HK-2 (cell line): ENCODE data around the gene CFD.

Experiments used
- DNase-seq: peaks from one replicate; pipeline ENCODE4 v3.0.0-alpha.2; 2018; ENCODE audit not compliant: unreplicated experiment

The CFD gene

GRCh38 chr19:906480-906879 lies 47.0 kb downstream of the CFD start:
- no peak for DNase-seq

DNA sequence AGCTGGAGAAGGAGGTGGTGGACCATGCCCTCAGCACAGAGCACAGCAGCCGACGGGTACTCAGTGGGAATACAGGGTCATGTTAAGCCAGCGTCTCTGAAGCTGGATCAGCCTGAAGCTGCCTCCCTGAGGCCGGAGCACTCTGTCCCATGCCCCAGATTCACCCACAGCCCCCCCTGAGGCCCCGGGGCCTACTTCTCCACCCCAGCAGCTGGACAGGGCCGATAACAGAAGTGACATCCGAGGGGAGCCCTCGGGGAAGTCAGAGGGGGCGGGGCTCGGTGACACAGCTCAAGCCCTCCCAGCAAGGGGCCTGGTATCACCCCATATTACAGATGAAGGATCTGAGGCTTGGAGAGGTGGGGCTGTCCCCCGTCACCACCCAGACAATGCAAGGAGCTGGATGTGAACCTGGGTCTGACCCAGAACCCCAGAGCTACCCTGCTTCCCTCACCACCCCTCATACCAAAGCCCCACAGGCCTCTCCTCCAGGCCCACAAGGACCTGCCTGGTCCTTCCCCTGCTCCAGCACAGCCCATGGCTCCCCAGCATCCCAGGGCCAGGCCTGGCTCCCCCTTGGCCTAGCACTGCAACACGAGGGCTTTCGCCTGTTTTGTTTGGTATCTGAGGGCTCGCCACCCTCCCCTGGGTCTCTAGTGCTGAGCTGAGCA lies 47.9 kb downstream of the CFD start:
- DNase-seq, result no peak

DNA sequence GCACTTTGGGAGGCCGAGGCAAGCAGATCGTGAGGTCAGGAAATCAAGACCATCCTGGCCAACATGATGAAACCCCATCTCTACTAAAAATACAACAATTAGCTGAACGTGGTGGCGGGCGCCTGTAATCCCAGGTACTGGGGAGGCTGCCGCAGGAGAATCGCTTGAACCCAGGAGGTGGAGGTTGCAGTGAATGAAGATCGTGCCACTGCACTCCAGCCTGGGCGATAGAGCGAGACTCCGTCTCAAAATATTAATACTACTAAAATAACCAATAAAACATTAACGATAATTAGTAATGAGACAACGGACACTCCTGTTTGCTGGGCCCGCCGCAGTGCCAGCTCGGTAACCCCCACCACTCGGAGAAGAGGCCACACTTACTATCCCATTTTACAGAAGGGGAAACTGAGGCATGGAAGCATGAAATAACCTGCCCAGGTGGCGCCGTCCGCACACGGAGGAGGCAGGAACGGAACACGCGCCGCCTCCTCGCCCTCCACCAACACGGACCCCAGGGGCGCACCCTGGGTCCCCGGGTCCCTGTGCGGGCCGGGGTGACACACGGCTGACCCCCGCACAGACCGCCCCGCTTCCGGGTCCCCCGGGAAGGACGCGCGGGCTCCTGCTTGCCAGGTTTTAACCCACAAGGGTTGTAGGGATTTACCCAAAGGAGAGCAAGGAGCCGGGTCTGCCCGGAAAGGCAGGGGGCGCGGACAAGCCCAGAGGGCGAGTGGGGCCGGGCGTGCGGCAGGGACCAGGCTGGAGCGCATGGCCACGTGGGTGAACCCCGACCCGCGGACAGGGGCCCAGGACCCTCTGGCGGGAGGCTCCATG lies 52.0 kb downstream of the CFD start:
- DNase-seq, result no peak

DNA sequence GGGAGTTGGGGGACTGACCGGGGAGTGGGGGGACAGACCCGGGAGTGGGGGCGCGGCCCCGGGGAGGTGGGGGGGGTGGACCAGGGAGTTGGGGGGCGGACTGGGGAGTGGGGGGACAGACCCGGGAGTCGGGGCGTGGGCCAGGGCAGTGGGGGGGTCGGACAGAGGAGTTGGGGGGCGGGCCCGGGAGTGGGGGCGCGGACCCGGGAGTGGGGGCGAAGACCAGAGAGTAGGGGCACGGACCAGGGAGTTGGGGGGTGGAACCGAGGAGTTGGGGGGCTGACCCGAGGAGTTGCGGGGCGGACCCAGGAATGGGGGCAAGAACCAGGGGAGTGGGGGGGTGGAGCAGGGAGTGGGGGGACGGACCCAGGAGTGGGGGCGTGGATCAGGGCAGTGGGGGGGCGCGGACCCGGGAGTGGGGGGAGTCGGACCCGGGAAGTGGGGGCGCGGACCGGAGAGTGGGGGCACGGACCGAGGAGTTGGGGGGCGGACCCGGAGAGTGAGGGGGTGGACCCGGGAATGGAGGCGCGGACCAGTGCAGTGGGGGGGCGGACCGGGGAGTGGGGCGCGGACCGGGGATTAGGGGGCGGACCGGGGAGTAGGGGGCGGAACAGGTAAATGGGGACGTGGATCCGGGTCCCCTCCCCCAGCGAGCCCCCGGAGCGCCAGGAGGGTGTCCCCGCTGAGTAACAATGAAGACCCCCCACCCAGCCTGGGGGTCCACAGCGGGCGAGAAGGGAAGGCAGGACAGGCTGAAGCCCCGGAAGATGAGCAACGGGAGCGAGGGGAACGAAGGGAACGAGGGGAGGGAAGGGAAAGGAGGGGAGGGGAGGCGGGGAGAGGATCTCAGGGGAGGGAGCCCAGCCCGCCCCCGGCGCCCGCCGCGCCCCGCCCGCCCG lies 53.0 kb downstream of the CFD start:
- DNase-seq, result no peak
